ENCODE data around the gene NCAPD2.

NCAPD2 gene

GRCh38 chr12:6534945-6535696 is 41.2 kb downstream of the NCAPD2 start:
- peak; percentile 21 for DNase-seq

- DNase-seq = no peak
These were observed 41.7 kb downstream of the NCAPD2 start for GRCh38 chr12:6535697-6535946.

- DNase-seq = no peak
These were observed 42.3 kb downstream of the NCAPD2 start for GRCh38 chr12:6535960-6536847.

GRCh38 chr12:6536894-6537579 is 43.1 kb downstream of the NCAPD2 start:
- DNase-seq = no peak

GRCh38 chr12:6537580-6538419 is 43.9 kb downstream of the NCAPD2 start:
- DNase-seq = peak; percentile 45

GRCh38 chr12:6538420-6539313 is 44.8 kb downstream of the NCAPD2 start:
- no peak for DNase-seq

- DNase-seq = no peak
These were observed 45.4 kb downstream of the NCAPD2 start for GRCh38 chr12:6539314-6539682.

GRCh38 chr12:6539707-6540134 is 45.8 kb downstream of the NCAPD2 start:
- DNase-seq = peak; percentile 6

- DNase-seq = peak; percentile 86
These were observed 46.4 kb downstream of the NCAPD2 start for GRCh38 chr12:6540181-6540877.

GRCh38 chr12:6541371-6542165 is 47.7 kb downstream of the NCAPD2 start:
- no peak for DNase-seq

- DNase-seq = peak; percentile 41
These were observed 48.5 kb downstream of the NCAPD2 start for GRCh38 chr12:6542209-6543009.

GRCh38 chr12:6546016-6546415 is 52.1 kb downstream of the NCAPD2 start:
- DNase-seq = no peak

- no peak for DNase-seq
These were observed 53.7 kb downstream of the NCAPD2 start for GRCh38 chr12:6547566-6547965.

- DNase-seq = no peak
These were observed 54.1 kb downstream of the NCAPD2 start for GRCh38 chr12:6547987-6548386.

- DNase-seq = no peak
These were observed 54.7 kb downstream of the NCAPD2 start for GRCh38 chr12:6548556-6548955.

- DNase-seq = no peak
These were observed 55.2 kb downstream of the NCAPD2 start for GRCh38 chr12:6548966-6549683.

- no peak for DNase-seq
These were observed 55.8 kb downstream of the NCAPD2 start for GRCh38 chr12:6549684-6550151.

GRCh38 chr12:6550294-6551062 is 56.6 kb downstream of the NCAPD2 start:
- no peak for DNase-seq
